Suppressor macrophage treated with lipopolysaccharide for 1 hour (primary cell): ENCODE measurements around the gene PSMB5.
"Not testable (repeated sequence)": the region's sequence is repeated elsewhere in the genome, so short reads cannot be mapped to it uniquely, and the experiment has no call there.

Source experiments
- DNase-seq, 3 donors: peaks; one replicate each; pipeline ENCODE4 v3.0.0-alpha.2; 2020 to 2022

Gene PSMB5

GRCh38 chr14:23043145-23043544 lies 8.4 kb upstream of the PSMB5 start:
- no peak for DNase-seq

GRCh38 chr14:23042162-23042965 lies 7.7 kb upstream of the PSMB5 start, which contains the start of gene PSMB11:
TSS of gene PSMB11 (plus strand) at chr14:23042212. CDS start at chr14:23042226, 14 bp downstream.
- DNase-seq = no peak

DNA sequence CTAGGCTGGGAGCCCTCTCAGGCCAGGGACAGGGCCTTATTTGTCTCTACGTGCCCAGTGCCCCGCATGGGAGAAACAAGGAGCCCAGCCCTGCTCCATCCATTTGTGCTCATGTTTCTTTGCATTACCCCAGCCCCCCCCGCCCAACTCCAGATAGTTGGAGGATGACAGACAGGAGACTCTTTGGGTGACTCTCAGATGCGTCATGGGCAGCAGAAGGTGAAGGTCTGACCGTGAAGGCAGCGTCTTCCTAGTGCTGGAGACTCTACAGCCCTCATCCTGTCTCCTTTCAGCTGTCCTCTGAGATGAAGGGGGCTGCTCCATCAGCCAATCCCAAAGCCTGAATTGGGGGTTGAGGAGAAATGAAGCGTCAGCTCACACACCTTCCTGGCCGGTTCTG lies 7.0 kb upstream of the PSMB5 start:
- no peak for DNase-seq

- DNase-seq = no peak
Measured at GRCh38 chr14:23040100-23040499, 5.4 kb upstream of the PSMB5 start.

DNA sequence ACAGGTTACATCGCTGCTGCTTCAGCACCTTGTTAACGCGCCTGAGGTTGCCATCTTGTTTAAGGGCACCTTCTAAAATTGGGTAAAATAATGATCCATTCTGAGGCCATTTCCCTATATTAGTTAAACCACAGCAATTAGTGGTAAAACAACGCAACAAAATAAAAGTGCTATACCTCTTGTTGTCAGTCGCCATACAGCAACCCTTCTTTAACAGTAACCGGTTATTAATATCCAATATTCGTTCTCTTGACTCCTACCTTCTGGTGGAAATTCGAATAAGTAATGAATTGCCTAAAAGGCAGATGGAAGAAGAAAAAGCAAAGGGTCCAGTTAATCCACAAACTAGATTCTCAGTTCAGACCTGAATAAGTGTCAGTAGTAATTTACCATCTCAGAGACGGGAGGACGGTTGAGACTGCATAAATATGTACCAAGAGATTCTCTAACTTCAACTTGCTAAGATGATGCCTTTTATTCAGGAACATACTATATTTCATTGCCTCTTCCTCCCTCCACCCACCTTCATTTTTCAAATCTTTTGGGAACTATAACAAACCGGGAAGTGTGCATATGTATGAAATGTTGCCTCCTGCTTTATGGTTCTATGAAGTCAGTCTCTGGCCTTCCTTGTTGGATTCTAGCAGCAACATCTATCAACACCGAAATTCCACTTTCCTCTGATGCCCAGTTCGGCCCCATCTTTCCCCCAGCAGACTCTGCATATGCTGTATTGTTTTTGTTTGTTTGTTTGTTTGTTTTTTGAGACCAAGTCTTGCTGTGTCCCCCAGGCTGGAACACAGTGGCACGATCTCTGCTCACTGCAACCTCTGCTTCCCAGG lies 824 bp upstream of the PSMB5 start:
- DNase-seq = no peak

GRCh38 chr14:23033801-23034497 lies 751 bp downstream of the PSMB5 start:
- peak in 1 of 3 donors; percentile 25 for DNase-seq

DNA sequence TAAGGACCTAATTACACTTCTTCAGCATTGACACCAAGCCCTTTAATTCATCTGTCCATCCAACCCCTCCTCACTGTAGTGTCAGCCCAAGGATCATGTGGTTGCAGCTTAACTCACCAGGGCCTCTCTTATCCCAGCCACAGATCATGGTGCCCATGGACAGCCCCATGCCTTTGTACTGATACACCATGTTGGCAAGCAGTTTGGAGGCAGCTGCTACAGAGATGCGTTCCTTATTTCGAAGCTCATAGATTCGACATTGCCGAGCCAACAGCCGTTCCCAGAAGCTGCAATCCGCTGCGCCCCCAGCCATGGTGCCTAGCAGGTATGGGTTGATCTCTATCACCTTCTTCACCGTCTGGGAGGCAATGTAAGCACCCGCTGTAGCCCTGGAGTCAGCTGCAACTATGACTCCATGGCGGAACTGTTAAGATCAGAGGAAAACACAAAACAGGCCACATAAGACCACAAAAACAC lies 1.4 kb downstream of the PSMB5 start:
- DNase-seq = no peak

- no peak for DNase-seq
Measured at GRCh38 chr14:23030936-23031335, 3.8 kb downstream of the PSMB5 start.

- peak in 1 of 3 donors; percentile 10 for DNase-seq
Measured at GRCh38 chr14:23028799-23029198, 5.9 kb downstream of the PSMB5 start.

DNA sequence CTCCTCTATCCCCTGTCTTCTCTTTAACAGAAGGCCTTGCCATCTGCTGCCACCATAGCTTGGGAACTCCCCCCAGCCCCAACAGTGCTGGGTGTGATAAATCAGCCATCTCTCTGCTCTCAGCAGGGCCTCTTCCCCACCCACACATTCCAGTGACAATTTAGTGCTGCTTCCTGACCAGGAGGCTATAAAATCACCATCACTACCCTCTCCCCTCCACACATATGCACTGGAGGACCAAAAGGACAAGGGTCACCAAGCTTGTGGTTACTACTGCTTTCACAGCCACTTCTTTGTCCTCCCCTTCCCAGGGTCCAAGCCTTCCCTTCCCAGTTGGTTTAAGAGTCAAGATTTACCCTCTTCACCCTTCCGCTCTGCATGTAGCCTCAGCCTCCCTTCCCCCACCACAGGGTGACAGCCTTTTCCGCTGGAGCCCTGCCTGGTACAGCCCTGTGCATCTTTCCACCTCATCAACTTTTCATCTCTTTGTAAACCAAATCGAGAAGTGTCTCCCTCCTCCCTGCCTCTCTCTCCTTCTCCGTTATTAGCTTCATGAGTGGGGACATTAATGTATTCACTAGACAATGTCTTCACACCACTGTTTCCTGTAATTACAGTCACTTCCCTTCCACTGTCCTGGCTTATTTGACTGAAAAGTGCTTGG lies 9.4 kb downstream of the PSMB5 start:
- peak in 1 of 3 donors; percentile 13 for DNase-seq

DNA sequence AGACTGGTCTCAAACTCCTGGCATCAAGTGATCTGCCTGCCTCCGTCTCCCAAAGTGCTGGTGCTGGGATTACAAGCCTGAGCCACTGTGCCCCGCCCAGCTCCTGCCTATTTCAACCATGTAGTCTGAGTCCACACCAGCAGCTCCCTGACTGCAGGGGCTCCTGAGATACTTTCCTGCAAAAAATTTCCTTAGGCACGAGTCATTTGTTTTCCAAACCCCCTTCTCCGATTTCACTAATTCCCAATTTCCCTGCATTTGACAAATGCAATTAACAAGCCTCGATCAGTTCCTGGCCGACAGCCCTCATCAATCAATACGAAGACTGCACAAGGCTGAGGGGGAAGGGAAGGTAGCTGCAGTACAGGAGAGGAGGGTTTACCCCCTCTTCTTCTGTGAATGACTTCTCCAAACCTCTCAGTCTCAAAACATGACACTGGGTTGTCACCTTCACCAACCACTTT lies 10.1 kb downstream of the PSMB5 start:
- no peak for DNase-seq

DNA sequence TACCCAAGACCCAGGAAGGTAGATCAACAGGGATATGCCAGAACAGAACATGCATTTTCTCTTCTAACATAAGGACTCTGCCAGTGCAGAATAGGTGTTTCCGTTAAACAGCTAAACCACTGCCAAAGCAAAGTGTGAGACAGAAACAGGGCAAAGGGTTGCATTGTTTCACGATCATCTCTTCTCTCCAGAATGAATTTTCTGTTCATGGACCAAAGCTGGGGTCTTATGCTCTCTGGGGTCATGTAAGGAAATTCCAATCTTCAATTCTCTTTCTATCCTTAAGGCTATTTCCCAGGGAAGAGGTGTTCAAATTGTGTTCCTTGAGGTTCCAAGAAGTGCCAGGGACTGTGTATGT lies 10.9 kb downstream of the PSMB5 start:
- no peak for DNase-seq

- DNase-seq = no peak
Measured at GRCh38 chr14:23023022-23023794, 11.5 kb downstream of the PSMB5 start.

- DNase-seq = no peak
Measured at GRCh38 chr14:23021889-23022442, 12.7 kb downstream of the PSMB5 start.

DNA sequence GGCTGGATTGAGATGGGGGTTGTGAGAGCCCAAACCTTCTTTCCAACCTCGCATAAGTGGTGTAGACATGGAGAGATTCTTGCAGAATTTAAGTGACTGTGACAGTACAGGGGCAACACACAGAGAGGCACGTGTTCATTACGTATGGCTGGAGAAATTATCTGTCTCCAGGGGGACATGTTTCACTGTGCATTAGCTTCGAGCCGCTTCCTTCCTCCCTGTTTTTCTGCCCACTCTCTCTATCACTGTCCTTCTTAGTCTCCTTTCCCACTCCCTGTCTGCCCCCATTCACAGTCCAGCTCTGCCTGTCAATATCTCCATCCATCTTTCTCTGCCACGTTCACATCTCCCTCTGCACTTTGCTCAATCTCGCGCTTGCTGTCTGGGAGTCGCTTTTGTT lies 13.3 kb downstream of the PSMB5 start:
- DNase-seq = no peak

DNA sequence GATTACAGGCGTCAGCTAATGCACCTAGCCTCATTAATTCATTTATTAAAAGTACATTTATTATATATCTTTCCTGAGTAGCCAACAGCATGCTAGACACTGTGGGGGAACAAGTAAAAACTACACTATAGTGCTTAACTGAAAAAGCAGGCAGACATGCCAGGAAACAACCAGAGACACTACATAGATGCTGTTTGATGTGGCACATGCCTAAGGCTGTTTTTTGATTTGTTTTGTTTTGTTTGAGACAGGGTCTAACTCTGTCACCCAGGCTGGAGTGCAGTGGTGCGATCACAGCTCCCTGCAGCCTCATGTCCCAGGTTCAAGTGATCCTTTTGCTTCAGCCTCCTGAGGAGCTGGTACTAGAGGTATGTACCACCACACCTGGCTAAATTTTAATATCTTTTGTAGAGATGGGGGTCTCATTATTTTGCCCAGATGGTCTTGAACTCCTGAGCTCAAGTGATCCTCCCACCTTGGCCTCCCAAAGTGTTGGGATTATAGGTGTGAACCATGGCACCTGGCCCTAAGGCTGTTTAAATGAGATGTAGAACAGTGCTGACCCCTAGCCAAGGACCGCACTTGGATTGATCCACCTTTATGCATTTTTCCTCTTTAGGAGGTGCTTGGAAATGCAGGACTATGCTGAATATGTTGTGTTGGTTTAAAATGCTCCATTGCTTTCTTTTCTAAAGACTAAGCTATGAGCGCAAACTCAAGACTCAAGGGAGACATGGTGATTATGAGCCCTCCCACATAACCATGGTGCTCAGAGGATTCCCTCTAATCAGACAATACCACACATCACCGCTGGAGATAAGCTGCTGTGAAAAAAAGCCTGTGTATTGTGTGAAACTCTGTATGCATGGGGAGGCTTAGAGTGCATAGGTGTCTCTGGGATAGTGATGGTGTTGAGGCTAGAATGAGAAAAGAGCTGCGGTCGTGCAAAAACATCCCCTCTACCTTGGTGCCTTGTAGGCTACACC lies 14.3 kb downstream of the PSMB5 start:
- no peak for DNase-seq

- DNase-seq = no peak
Measured at GRCh38 chr14:23018107-23018506, 16.6 kb downstream of the PSMB5 start.

GRCh38 chr14:23017091-23017490 lies 17.6 kb downstream of the PSMB5 start:
- DNase-seq = no peak

DNA sequence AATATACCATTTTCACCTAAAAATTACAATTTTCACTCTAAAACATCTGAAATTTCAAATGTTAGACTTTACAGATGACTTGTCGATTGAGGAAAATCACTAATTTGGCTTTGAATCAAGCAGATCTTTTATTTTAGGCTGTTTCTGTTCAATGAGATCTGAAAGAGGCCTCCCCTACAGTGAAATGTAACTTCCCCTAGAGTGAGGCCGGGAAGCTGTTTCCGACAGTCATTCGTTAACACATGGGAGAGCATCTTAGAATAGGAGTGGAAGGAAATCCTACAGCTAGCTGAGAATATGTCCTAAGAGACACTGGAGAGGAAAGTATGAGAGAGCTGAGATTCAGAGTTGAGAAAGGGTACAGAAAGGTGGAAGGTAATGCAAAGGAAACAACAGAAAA lies 19.1 kb downstream of the PSMB5 start:
- DNase-seq = peak in 1 of 3 donors; percentile 17

GRCh38 chr14:23013749-23014054 lies 21.0 kb downstream of the PSMB5 start:
- DNase-seq = not testable (repeated sequence)
